Osteoblast (primary cell): ENCODE data around the gene DEFB127. TPM values are rescaled to one million over a fixed set of nuclear protein-coding genes. Genes with fewer than 3 reads are reported as not detected.
"Not testable (repeated sequence)": the region's sequence is repeated elsewhere in the genome, so short reads cannot be mapped to it uniquely, and the experiment has no call there.

Source experiments
- DNase-seq: peaks from one replicate; pipeline ENCODE4 v3.0.0; 2011; ENCODE audit warnings: low spot score, mixed read lengths; ENCODE audit not compliant: insufficient read length; ENCODE audit errors: missing footprints
- H2AFZ ChIP-seq: 2 replicates; pipeline ENCODE4 v1.6.0; 2011; ENCODE audit warnings: mild to moderate bottlenecking, low read length
- H3K27ac ChIP-seq: 2 replicates; pipeline ENCODE4 v1.5.1; 2011; ENCODE audit warnings: mild to moderate bottlenecking, low read depth, low read length, moderate library complexity
- H3K27me3 ChIP-seq: 2 replicates; pipeline ENCODE4 v1.6.0; 2012; ENCODE audit warnings: mild to moderate bottlenecking, control low read depth, inconsistent platforms, low read length, moderate library complexity; ENCODE audit not compliant: insufficient read depth
- H3K36me3 ChIP-seq: 2 replicates; pipeline ENCODE4 v1.5.1; 2011; ENCODE audit warnings: mild to moderate bottlenecking, low read length, control low read depth, moderate library complexity; ENCODE audit not compliant: insufficient read depth
- H3K4me1 ChIP-seq: 2 replicates; pipeline ENCODE4 v1.5.1; 2011; ENCODE audit warnings: mild to moderate bottlenecking, low read length, control low read depth, moderate library complexity; ENCODE audit not compliant: insufficient read depth
- H3K4me2 ChIP-seq: 2 replicates; pipeline ENCODE4 v1.6.0; 2011; ENCODE audit warnings: mild to moderate bottlenecking, low read length; ENCODE audit not compliant: insufficient read depth
- H3K4me3 ChIP-seq: fragments of 200-600 bp; sonication (generic); 3 replicates; pipeline ENCODE4 v1.5.1; 2012; ENCODE audit warnings: mild to moderate bottlenecking, low read length, inconsistent platforms; ENCODE audit not compliant: insufficient read depth
- H3K79me2 ChIP-seq: 2 replicates; pipeline ENCODE4 v1.6.0; 2012; ENCODE audit warnings: mild to moderate bottlenecking, low read length, control low read depth, inconsistent platforms; ENCODE audit not compliant: insufficient read depth
- H3K9me3 ChIP-seq: 2 replicates; pipeline ENCODE4 v1.5.1; 2011; ENCODE audit warnings: low read depth, low read length, control low read depth
- H4K20me1 ChIP-seq: 2 replicates; pipeline ENCODE4 v1.6.0; 2012; ENCODE audit warnings: mild to moderate bottlenecking, low read length, control low read depth; ENCODE audit not compliant: insufficient read depth
- CTCF ChIP-seq: IDR thresholded peaks from 2 replicates; pipeline ENCODE4 v1.5.1; 2011; ENCODE audit warnings: mild to moderate bottlenecking, low read depth, low read length, moderate library complexity; ENCODE audit errors: extremely low read depth
- total RNA-seq: library from RNA; depleted of rRNA; stranded (reverse); fragments of >200 nt; gene quantifications from 2 replicates; pipeline ENCODE4 v1.2.3, GENCODE V29; 2012

The DEFB127 gene
- not detected in 2 replicates for total RNA-seq

DNA sequence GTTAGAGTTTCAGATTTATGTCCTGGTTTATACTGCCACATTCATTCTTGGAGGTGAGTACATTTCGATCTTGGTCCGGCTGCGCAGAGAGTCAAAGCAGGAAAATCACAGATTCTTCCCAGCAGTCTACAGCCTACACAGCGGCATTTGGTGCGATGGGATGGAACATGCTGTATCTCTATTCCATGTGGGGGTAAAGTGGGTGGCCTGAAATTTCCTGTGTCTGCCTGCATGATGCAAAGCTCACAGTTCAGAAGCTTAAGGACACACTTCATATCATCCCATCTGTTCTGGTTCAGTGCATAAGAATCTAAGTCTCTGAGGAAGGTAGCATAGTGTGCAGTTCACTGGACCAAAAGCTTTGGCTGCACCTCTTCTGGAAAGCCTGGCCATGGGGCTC lies at the start of gene DEFB127:
Gene DEFB127 (plus strand): TSS at position 301 of the 400 bp plus-strand sequence. CDS start 91 bp downstream, at position 392.
- DNase-seq = no peak
- Histone ChIP-seq H2AFZ (no peak within 1 kb of the TSS), H4K20me1 (no peaks in the 10 kb centered on the region), H3K4me1 (no peaks in the 10 kb centered on the region), H3K9me3 (no peaks in the 10 kb centered on the region), H3K36me3 (no peaks in the 10 kb centered on the region), H3K4me2 (no peak within 1 kb of the TSS), H3K79me2 (no peaks in the 10 kb centered on the region), H3K4me3 (no peak within 1 kb of the TSS), H3K27me3 (peaks cover 3% of the 10 kb centered on the region), H3K27ac (no peak within 1 kb of the TSS)
- no peak for TF ChIP-seq CTCF

GRCh38 chr20:112396-112795 lies 44.9 kb upstream of the DEFB127 start:
- Histone ChIP-seq H3K27me3 (no peaks in the 10 kb centered on the region), H3K4me3 (no peak overlapping the region), H3K79me2 (no peaks in the 10 kb centered on the region), H3K9me3 (no peaks in the 10 kb centered on the region), H3K27ac (no peak overlapping the region), H3K36me3 (no peaks in the 10 kb centered on the region), H3K4me2 (no peak overlapping the region), H3K4me1 (no peaks in the 10 kb centered on the region), H2AFZ (no peak overlapping the region), H4K20me1 (no peaks in the 10 kb centered on the region)
- no peak for DNase-seq
- no peak for TF ChIP-seq CTCF

DNA sequence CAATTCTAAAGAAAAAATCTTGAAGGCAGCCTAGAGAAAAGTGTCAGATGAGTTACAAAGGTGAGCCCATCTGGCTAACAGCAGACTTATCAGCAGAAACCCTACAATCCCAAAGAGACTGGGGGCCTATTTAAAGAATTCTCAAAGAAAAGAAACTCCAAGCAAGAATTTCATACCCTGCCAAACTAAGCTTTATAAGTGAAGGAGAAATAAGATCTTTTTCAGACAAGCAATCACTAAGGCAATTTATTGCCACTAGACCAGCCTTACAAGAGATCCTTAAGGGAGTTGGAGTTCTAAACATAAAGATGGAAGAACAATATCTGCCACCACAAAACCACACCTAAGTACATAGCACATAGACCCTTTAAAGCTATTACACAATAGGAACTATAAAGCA lies 39.7 kb upstream of the DEFB127 start:
- H3K9me3 ChIP-seq = no peaks in the 10 kb centered on the region
- no peak for DNase-seq
- H3K36me3 ChIP-seq = no peaks in the 10 kb centered on the region
- H2AFZ ChIP-seq = no peak overlapping the region
- H3K4me3 ChIP-seq = no peak overlapping the region
- H3K4me1 ChIP-seq = no peaks in the 10 kb centered on the region
- H3K79me2 ChIP-seq = no peaks in the 10 kb centered on the region
- no peaks in the 10 kb centered on the region for H4K20me1 ChIP-seq
- no peak overlapping the region for H3K27ac ChIP-seq
- no peak overlapping the region for H3K4me2 ChIP-seq
- no peaks in the 10 kb centered on the region for H3K27me3 ChIP-seq
- no peak for TF ChIP-seq CTCF

DNA sequence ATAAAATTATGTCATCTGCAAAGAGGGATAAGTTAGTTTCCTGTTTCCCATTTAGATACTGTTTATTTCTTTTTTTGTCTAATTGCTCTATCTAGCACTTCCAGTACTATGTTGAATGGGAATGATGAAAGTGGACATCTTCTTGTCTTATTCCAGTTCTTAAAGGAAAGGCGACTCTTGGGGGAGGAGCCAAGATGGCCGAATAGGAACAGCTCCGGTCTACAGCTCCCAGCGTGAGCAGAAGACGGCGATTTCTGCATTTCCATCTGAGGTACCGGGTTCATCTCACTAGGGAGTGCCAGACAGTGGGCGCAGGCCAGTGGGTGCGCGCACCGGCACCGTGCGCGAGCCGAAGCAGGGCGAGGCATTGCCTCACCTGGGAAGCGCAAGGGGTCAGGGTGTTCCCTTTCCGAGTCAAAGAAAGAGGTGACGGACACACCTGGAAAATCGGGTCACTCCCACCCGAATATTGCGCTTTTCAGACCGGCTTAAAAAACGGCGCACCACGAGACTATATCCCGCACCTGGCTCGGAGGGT lies 27.4 kb upstream of the DEFB127 start:
- H4K20me1 ChIP-seq, H3K36me3 ChIP-seq, H3K4me1 ChIP-seq, H2AFZ ChIP-seq, H3K27me3 ChIP-seq, H3K79me2 ChIP-seq, H3K4me3 ChIP-seq, H3K27ac ChIP-seq, H3K9me3 ChIP-seq, DNase-seq, H3K4me2 ChIP-seq: not testable (repeated sequence)
